ENCODE results near the gene GPR35.
A peak's percentile ranks its signal among the peaks of the same experiment; 100 is the strongest.
"Not testable (repeated sequence)": the region's sequence is repeated elsewhere in the genome, so short reads cannot be mapped to it uniquely, and the experiment has no call there.

The GPR35 gene

GRCh38 chr2:240603846-240604245, 21.4 kb upstream of the GPR35 start:
- DNase-seq: no peak

- DNase-seq: peak; percentile 6 to 19
These were observed 20.9 kb upstream of the GPR35 start for GRCh38 chr2:240604291-240604938.

- DNase-seq: no peak
These were observed 20.2 kb upstream of the GPR35 start for GRCh38 chr2:240604939-240605716.

- no peak for DNase-seq
These were observed 19.2 kb upstream of the GPR35 start for GRCh38 chr2:240605867-240606743.

DNA sequence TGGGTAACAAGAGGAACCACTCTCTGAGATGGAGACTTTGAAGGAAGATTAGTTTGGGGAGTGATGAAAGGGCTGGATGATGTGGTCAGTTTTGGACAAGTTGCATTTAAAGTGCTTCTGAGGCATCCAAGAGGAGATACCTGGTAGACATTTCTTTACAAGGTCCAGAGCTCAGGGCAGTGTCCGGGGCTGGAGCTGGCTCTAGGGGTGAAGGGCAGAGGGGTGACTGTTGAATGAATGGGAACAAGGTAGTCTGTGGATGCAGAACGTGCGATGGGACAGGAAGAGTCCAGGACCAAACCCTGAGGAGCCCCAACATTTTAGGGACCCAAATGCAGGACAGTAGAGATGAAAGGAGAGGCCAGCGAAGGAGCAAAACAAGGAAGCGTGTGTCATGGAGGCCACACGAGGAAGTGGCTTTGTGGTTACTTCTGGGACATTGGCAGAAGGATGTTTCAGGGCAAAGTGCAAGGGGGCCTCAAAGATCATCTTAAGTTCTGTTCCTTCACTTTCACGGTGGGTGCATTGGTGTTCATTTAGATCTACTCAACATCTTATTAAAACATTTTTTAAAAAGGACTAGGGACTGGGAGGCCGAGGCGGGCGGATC, 13.6 kb upstream of the GPR35 start:
- peak; percentile 57 to 73 for DNase-seq

- no peak for DNase-seq
These were observed 11.5 kb upstream of the GPR35 start for GRCh38 chr2:240613781-240614180.

GRCh38 chr2:240614391-240614790, 10.9 kb upstream of the GPR35 start:
- DNase-seq: no peak

- no peak for DNase-seq
These were observed 9.9 kb upstream of the GPR35 start for GRCh38 chr2:240615396-240615795.

DNA sequence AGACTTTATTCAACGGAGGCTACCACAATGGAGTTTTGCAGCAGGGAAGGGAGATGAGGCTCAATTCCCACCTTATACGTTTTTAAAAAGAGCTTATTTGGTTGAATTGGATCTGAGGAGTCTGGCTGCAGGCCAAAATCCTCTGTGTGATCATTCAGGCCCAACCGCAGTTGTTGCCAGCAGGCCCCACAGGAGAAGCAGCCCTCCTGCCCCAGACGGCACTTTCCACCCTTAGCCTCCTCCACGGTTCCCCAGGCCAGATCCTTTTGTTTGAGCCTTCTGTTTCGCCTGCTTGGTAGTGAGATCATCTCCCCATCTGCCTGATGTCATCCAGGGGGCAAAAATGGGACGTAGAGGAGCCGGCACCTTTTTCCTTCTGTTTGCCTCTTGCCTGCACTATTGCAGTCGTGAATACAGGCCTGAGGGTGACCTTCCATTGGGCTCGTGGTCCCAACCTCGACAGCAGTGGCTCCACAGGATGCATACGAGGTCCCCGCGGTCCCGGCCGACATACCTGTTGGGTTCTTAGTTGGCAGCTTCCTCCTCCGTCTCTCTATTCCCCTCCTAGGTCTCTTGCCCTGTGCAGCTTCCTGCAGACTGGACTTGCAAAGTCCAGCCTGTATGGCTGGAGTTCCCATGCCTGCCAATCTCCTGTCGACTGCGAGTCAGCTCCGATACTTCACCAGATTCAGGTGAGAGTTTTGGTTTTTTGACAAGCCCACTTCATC, 9.3 kb upstream of the GPR35 start:
- DNase-seq: no peak

DNA sequence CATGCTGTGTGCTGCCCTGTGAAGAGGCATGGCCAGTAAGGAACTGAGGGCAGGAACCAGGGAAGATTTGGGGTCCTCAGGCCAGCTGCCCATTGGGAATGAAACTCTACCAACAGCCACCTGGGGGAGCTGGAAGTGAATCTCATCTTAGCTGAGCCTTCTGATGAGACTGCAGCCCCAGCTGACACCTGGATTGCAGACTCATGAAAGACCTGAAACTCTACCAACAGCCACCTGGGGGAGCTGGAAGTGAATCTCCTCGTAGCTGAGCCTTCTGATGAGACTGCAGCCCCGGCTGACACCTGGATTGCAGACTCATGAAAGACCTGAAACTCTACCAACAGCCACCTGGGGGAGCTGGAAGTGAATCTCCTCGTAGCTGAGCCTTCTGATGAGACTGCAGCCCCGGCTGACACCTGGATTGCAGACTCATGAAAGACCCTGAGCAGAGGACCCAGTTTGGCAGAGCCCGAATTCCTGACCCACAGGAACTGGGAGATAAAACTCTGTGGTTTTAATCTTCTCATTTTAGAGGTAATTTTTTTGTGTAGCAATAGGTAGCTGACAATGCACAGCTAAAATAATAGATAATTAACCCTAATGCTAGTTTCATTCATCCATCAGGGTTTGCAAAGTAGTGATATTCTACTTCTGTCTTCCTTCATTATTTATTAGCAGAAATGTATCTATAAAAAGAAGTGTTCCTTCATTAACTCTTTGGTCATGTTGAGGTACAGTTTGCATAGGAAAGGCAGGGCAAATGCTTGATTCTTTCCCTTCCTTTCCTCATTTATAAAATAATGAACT, 8.2 kb upstream of the GPR35 start:
- not testable (repeated sequence) for DNase-seq

DNA sequence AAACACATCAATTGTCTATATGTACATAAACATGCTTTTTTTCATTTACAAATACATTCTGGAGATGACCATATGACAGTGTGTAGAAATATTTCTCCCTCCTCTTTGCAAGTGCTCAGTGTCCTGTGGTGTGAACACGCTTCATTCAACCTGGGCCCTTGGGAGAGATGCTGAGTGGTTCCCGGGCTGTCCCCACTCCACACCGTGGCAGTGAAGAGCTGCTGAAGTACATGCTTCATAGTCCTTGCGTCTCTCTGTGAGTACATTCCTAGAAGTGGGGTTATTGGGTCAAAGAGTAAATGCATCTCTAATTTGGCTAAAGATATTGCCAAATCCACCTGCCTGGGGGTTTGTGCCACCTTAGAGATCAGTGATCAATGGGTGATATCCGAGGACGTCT, 6.5 kb upstream of the GPR35 start:
- no peak for DNase-seq

DNA sequence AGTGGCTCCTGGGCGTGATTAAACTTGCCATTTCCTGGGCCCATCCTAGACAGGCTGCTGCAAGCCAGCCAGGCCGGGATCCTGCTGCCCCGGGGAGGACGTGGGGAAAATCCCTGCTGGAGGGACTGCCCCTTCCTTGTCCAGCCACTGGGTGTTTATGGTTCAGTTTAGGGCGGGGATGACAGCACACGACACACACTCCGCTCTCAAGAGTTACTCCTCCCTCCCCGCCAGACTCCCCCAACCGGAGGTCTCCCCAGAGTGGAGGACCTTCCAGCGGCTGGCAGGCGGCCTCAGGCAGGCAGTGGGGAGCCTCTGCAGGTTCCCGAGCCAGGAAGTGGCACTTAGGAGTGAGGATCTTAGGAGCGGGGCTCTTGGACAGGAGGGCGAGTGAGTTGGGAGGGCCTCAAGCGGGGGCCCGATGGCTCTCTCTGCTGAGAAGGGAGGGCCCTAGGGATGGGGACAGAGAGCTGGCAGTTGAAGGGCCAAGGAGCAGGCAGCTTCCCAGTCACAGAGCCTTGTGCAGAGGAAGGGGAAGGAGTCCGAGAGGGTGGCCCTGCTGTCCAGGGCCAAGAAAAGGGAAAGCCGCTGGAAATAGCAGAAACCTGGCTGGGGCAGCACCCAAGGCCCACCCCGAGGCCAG, 5.7 kb upstream of the GPR35 start:
- DNase-seq: no peak

GRCh38 chr2:240620149-240620731, 5.0 kb upstream of the GPR35 start:
- no peak for DNase-seq

DNA sequence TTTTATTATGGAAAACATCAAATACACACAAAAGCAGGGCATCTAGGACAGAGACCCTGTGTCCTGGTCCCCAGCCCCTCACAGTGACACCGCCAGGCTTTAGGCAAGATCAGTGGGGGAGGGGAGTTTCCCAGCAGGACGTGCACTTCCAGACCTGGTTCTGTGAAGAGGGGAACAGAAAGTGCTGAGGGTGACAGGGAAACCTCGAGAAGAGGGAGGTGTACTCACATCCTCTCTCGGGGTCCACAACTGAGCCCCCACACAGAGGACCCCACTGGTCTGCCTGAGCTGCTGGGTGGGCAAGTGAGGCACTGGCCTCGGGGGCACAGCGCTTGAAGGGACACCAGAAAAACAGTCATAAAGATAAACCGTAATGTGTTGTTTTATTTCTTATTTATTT, 4.4 kb upstream of the GPR35 start:
- no peak for DNase-seq

DNA sequence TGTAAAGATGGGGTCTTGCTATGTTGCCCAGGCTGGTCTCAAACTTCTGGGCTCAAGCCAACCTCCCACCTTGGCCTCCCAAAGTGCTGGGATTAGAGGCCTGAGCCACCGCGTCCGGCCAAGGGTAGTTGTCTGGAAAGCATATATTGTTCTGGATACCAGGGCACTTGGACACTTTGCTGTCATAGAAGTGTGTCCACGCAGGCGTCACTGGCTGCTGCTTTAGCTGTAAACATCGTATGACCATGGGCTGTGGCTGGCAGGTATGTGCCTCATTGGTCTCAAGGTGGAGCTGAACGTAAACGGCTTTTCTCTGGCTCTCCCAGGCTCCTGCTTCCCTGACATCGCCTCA, 3.2 kb upstream of the GPR35 start:
- DNase-seq: no peak

GRCh38 chr2:240622531-240623235, 2.6 kb upstream of the GPR35 start:
- no peak for DNase-seq

GRCh38 chr2:240623531-240624010, 1.7 kb upstream of the GPR35 start:
- no peak for DNase-seq

- no peak for DNase-seq
These were observed 1.0 kb upstream of the GPR35 start for GRCh38 chr2:240624011-240624949.
